HG03520 (cell line): ENCODE measurements around the gene PDP2.

Experiments
- ATAC-seq: cut with Tn5 transposase; IDR thresholded peaks from one replicate; pipeline ENCODE4 v1.9.1; 2021; ENCODE audit warnings: mild to moderate bottlenecking, moderate library complexity; ENCODE audit not compliant: unreplicated experiment

The PDP2 gene

GRCh38 chr16:66917741-66918140, 37.4 kb downstream of the PDP2 start:
- no peak for ATAC-seq

GRCh38 chr16:66918355-66918754, 38.0 kb downstream of the PDP2 start:
- ATAC-seq: no peak

- no peak for ATAC-seq
Measured at GRCh38 chr16:66918803-66919568, 38.7 kb downstream of the PDP2 start, which contains the start of gene CDH16. Gene CDH16, minus strand, starts transcription at chr16:66918885. Its CDS starts 820 bp downstream, at chr16:66918065.

- ATAC-seq: no peak
Measured at GRCh38 chr16:66919569-66920298, 39.4 kb downstream of the PDP2 start.

- ATAC-seq: no peak
Measured at GRCh38 chr16:66920299-66920590, 39.9 kb downstream of the PDP2 start.

GRCh38 chr16:66920924-66921680, 40.8 kb downstream of the PDP2 start:
- no peak for ATAC-seq

DNA sequence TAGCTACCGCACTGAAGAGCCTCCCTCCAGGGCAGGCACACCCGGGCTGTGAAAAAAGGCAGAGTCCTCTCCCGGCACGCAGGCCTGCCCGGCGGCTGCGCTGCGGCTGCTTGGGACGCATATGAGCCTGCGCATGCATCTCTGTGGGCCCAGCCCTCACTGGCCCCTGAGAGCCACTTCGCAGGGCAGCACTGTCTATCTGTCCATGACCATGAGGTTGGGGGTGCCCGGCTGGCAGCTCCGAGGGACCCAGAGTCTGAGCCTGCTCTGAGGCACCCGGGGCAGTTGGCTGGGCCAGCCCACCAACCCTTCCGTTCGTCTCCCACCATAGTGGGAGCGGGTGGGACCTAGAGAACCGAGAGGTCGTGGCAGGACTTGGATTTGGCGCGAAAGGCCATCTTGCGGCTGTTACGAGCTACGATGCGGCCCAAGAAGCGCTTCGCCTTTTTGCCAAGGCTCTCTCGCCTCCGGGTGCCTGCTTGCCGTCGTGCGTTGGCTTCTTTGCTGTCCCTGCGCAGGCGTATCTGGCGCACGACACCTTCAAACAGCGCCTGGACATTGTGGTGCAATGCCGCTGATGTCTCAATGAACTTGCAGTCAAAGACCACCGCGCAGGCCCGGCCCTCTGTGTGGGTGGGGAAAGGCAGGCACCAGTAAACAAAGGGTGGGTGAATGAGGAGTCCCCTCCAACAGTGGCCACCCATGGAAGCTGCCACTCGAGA, 41.6 kb downstream of the PDP2 start:
- ATAC-seq: no peak

GRCh38 chr16:66923247-66923731, 43.0 kb downstream of the PDP2 start:
- no peak for ATAC-seq

- ATAC-seq: no peak
Measured at GRCh38 chr16:66923866-66924265, 43.6 kb downstream of the PDP2 start.

GRCh38 chr16:66924527-66925321, 44.4 kb downstream of the PDP2 start:
- ATAC-seq: no peak

DNA sequence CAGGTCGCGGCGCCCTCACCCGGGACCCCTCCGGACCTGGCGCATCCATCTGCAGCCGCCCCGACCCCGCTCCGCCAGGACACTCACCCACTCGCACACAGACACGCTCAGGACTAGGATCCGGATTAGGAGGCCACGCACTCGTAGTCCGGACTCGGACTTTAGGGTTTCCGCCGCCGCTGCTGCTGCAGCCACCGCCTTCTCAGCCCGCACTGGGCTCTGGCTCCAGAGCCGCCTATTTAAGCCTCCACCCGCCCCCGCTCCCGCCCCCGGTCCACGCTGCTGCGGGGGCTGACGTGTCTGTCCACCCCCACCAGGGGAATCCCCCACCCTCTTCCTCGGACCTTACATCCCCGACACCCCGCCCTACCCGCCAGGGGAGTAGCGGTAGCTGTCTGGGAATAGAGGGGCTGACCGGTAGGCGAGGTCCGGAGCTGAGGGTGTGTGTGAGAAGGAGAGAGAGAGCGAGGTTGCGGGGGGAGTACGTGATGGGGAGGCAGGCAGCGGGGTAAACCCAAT, 45.1 kb downstream of the PDP2 start, which contains the start of gene RRAD:
Gene RRAD (minus strand): TSS at position 214 of the 519 bp plus-strand sequence. CDS start 356 bp downstream, outside the sequence.
- ATAC-seq: no peak

- ATAC-seq: no peak
Measured at GRCh38 chr16:66926171-66926947, 46.0 kb downstream of the PDP2 start.

DNA sequence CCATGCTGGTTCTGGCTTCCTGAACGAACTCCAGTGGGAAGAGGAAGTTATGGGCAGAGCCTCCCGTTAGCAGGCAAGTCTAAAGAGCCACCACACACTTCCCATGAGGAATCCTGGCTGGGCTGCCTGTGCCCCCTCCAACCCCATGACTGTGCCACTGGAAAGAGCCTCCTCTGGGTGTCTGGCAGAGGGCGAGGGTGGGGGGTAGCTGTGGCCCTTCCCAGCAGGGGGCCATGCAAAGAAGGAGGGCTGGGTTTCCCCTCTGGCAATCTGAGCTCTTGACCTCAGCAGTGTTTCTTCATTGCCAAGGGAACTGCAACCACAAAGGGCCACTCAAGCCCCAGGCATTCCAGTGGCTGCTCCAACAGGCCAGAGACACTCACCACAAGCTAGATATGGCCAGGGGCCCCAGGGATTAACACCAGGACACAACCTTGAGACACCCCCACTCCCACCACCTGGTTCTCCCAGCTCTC, 46.7 kb downstream of the PDP2 start:
- ATAC-seq: no peak

DNA sequence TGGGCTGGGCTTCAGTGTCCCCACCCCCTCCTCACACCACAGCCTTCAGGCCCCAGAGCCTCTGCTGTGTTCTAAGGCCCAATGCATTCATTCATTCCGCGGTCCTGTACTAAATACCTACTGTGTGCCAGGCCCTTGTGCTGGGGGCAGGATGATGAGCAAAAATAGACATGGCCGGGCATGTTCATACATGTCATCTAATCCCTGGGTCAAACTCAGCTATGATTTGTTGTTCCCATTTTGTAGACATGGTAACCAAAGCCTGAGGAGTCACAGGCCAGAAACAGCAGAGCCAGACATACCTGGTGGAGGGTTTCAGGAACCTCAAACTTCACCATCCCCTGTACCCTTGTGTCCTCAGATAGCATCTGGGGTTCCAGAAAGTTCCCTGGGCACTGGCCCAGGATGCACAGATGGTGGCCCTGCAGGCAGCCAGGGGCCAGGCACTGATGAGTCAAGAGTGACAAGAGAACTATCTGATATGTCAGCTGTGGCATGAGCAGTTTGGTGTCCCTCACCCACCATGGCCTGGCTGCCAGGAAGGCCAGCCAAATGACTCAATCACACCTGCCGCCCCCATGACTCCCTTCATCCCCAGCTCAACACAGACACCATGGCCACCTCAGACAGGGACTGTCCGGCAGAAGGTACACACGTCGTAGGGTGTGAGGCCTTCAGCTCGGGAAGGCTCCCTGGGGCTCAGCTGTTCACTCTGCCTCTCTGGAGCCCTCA, 47.8 kb downstream of the PDP2 start:
- ATAC-seq: no peak

- no peak for ATAC-seq
Measured at GRCh38 chr16:66928702-66929388, 48.5 kb downstream of the PDP2 start.

DNA sequence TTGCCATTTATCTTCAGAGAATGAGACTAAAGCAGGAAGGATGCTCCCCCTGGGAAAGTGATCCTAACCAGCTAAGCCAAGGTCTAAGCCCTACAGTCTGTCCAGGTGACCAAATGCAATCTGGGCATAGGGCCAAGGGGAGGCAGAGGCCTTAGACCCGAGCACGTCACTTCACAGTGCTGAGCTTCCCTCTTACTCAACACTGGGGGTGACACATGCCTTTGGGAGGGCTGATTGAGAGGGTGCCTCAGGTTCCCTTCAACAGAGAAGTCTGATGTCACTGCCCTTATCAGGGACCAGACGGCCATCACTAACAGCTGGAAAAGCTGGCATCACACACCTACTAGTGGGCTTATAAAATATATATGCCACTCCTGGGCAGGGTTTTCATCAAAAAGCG, 49.9 kb downstream of the PDP2 start:
- no peak for ATAC-seq

- no peak for ATAC-seq
Measured at GRCh38 chr16:66931665-66932064, 51.4 kb downstream of the PDP2 start.

DNA sequence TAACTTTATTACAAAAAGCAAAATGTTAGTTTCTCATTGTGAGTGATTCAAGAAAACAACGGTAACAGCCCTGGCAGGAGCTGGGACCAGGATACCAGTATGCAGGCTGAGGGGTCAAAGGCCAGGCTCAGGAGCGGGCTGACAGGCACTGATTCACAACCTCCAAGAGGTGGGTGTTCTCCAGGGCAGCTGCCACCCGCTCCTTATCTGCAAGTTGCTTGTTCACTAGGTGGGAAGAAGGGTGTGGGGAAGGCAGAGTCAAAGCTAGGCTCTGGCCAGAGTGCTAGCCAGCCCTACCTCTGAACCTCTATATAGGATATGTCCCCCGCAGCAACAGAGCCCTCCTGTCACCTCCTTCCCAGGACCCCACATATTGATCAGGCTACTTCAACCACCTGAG, 51.8 kb downstream of the PDP2 start:
- ATAC-seq: no peak
